ENCODE results near the gene GAS6. TPM values are rescaled to one million over a fixed set of nuclear protein-coding genes. Genes with fewer than 3 reads are reported as not detected.

Gene GAS6
- total and polyA plus RNA-seq, 2 donors (not counting 1 experiment from before 2014, with no cell fraction given) = 227 to 301 TPM

- Histone ChIP-seq H3K27ac (ENCODE audit: insufficient read depth, low read length) (no peak overlapping the region), H2AFZ (ENCODE audit: low read length) (no peak overlapping the region), H3K27me3 (ENCODE audit: control insufficient read depth, insufficient read depth, low read length) (no peaks in the 10 kb centered on the region), H3K36me3 (ENCODE audit: control insufficient read depth, insufficient read depth, low read length) (peaks cover 30% of the 10 kb centered on the region), H3K79me2 (ENCODE audit: control insufficient read depth, insufficient read depth, low read length) (peaks cover 89% of the 10 kb centered on the region), H3K9ac (ENCODE audit: insufficient read depth, low read length) (no peak overlapping the region), H3K4me2 (ENCODE audit: extremely low read depth, insufficient read depth, low read length) (no peak overlapping the region), H4K20me1 (ENCODE audit: control insufficient read depth, extremely low read depth, insufficient read depth, low read length) (no peaks in the 10 kb centered on the region), H3K4me1 (ENCODE audit: control insufficient read depth, extremely low read depth, insufficient read depth, low read length) (peaks cover 17% of the 10 kb centered on the region), H3K9me3 (ENCODE audit: control insufficient read depth, insufficient read depth, low read depth, low read length) (no peaks in the 10 kb centered on the region), H3K4me3 (replicated peaks in 1 of 4; ENCODE audit: control extremely low read depth in 1 of 4, insufficient read depth in 1 of 4, low read depth in 3 of 4, low read length in 4 of 4) (no peak overlapping the region)
- no peak for DNase-seq (ENCODE audit: low read depth in 2 of 2)
- no peak for TF ChIP-seq CTCF (conservative IDR thresholded peaks at IDR 0.05 in 1 of 2, IDR thresholded peaks at IDR 0.05 in 1 of 2; ENCODE audit: low read depth in 1 of 2, low read length in 2 of 2)
- TF ChIP-seq EZH2 (IDR thresholded peaks at IDR 0.05; ENCODE audit: low read length, missing control alignments) = no peak
Observed at GRCh38 chr13:113845055-113845454, 18.8 kb downstream of the GAS6 start.

GRCh38 chr13:113843864-113844556 is 19.9 kb downstream of the GAS6 start:
- no peak overlapping the region for H2AFZ ChIP-seq (ENCODE audit: low read length)
- no peak for TF ChIP-seq EZH2 (IDR thresholded peaks at IDR 0.05; ENCODE audit: low read length, missing control alignments)
- no peak for TF ChIP-seq CTCF (conservative IDR thresholded peaks at IDR 0.05 in 1 of 2, IDR thresholded peaks at IDR 0.05 in 1 of 2; ENCODE audit: low read depth in 1 of 2, low read length in 2 of 2)
- no peak overlapping the region for H3K27ac ChIP-seq (ENCODE audit: insufficient read depth, low read length)
- no peak for DNase-seq (ENCODE audit: low read depth in 2 of 2)
- H3K9me3 ChIP-seq (ENCODE audit: control insufficient read depth, insufficient read depth, low read depth, low read length) = no peaks in the 10 kb centered on the region
- no peak overlapping the region for H3K4me2 ChIP-seq (ENCODE audit: extremely low read depth, insufficient read depth, low read length)
- no peaks in the 10 kb centered on the region for H4K20me1 ChIP-seq (ENCODE audit: control insufficient read depth, extremely low read depth, insufficient read depth, low read length)
- H3K79me2 ChIP-seq (ENCODE audit: control insufficient read depth, insufficient read depth, low read length) = peaks cover 86% of the 10 kb centered on the region
- H3K9ac ChIP-seq (ENCODE audit: insufficient read depth, low read length) = no peak overlapping the region
- peaks cover 31% of the 10 kb centered on the region for H3K36me3 ChIP-seq (ENCODE audit: control insufficient read depth, insufficient read depth, low read length)
- peaks cover 24% of the 10 kb centered on the region for H3K4me1 ChIP-seq (ENCODE audit: control insufficient read depth, extremely low read depth, insufficient read depth, low read length)
- no peak overlapping the region for H3K4me3 ChIP-seq (replicated peaks in 1 of 4; ENCODE audit: control extremely low read depth in 1 of 4, insufficient read depth in 1 of 4, low read depth in 3 of 4, low read length in 4 of 4)
- H3K27me3 ChIP-seq (ENCODE audit: control insufficient read depth, insufficient read depth, low read length) = no peaks in the 10 kb centered on the region

- Histone ChIP-seq H4K20me1 (ENCODE audit: control insufficient read depth, extremely low read depth, insufficient read depth, low read length) (no peaks in the 10 kb centered on the region), H3K4me3 (replicated peaks in 1 of 4; ENCODE audit: control extremely low read depth in 1 of 4, insufficient read depth in 1 of 4, low read depth in 3 of 4, low read length in 4 of 4) (no peak overlapping the region), H3K27ac (ENCODE audit: insufficient read depth, low read length) (no peak overlapping the region), H3K4me2 (ENCODE audit: extremely low read depth, insufficient read depth, low read length) (no peak overlapping the region), H3K27me3 (ENCODE audit: control insufficient read depth, insufficient read depth, low read length) (no peaks in the 10 kb centered on the region), H3K79me2 (ENCODE audit: control insufficient read depth, insufficient read depth, low read length) (peaks cover 80% of the 10 kb centered on the region), H3K9me3 (ENCODE audit: control insufficient read depth, insufficient read depth, low read depth, low read length) (no peaks in the 10 kb centered on the region), H2AFZ (ENCODE audit: low read length) (no peak overlapping the region), H3K36me3 (ENCODE audit: control insufficient read depth, insufficient read depth, low read length) (peaks cover 31% of the 10 kb centered on the region), H3K4me1 (ENCODE audit: control insufficient read depth, extremely low read depth, insufficient read depth, low read length) (peaks cover 27% of the 10 kb centered on the region), H3K9ac (ENCODE audit: insufficient read depth, low read length) (no peak overlapping the region)
- no peak for DNase-seq (ENCODE audit: low read depth in 2 of 2)
- TF ChIP-seq CTCF (conservative IDR thresholded peaks at IDR 0.05 in 1 of 2, IDR thresholded peaks at IDR 0.05 in 1 of 2; ENCODE audit: low read depth in 1 of 2, low read length in 2 of 2) (no peak), EZH2 (IDR thresholded peaks at IDR 0.05; ENCODE audit: low read length, missing control alignments) (no peak)
Observed at GRCh38 chr13:113843063-113843654, 20.7 kb downstream of the GAS6 start.
